Esophagus squamous epithelium (tissue), 4 donors: ENCODE data around the gene ECSIT.

Source experiments
- POLR2A ChIP-seq, 4 donors: fragments of 450-650 bp; IDR thresholded peaks; one replicate each; pipeline ENCODE4 v1.6.1; 2017; ENCODE audit warnings: antibody characterized with exemption in 4 of 4, mild to moderate bottlenecking in 4 of 4, moderate library complexity in 3 of 4
- TF ChIP-seq, protein P1 (sequence below), 6 experiments: fragments of 450-650 bp in 4 of 6; fragments of 200-600 bp in 2 of 6; sonication (generic) in 2 of 6; IDR thresholded peaks; one replicate each; pipeline ENCODE4 v1.5.1; 2016 to 2019; ENCODE audit warnings: antibody characterized with exemption in 6 of 6, mild to moderate bottlenecking in 4 of 6, moderate library complexity in 4 of 6

DNA sequence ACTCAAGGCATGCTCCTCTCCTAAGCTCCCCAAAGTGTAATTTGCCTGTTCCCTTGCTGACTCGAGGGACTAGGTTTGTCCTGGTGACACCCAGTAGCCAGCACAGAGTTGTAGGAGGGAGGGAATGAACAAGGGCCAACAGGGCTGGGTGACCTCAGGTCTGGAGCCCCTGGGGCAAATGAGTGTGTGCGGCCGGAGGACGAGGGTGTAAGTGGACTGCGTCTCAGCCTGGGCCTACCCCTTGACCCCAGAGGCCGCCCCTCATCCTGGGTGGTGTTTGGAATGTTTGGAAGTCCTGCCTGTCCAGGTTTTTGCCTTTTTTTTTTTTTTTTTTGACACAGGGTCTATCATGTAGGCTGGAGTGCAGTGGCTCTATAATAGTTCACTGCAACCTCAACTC is 22.0 kb downstream of the ECSIT start:
- TF ChIP-seq, protein P1, sequence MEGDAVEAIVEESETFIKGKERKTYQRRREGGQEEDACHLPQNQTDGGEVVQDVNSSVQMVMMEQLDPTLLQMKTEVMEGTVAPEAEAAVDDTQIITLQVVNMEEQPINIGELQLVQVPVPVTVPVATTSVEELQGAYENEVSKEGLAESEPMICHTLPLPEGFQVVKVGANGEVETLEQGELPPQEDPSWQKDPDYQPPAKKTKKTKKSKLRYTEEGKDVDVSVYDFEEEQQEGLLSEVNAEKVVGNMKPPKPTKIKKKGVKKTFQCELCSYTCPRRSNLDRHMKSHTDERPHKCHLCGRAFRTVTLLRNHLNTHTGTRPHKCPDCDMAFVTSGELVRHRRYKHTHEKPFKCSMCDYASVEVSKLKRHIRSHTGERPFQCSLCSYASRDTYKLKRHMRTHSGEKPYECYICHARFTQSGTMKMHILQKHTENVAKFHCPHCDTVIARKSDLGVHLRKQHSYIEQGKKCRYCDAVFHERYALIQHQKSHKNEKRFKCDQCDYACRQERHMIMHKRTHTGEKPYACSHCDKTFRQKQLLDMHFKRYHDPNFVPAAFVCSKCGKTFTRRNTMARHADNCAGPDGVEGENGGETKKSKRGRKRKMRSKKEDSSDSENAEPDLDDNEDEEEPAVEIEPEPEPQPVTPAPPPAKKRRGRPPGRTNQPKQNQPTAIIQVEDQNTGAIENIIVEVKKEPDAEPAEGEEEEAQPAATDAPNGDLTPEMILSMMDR (IDR thresholded peaks at IDR 0.05): no peak
- no peak for TF ChIP-seq POLR2A (IDR thresholded peaks at IDR 0.05)
